MCF 10A (cell line): ENCODE data around the gene NGDN. TPM values are rescaled to one million over a fixed set of nuclear protein-coding genes. Genes with fewer than 3 reads are reported as not detected.

Experiments used
- BruUV-seq: library from RNA; stranded (reverse); fragments of 400-500 nt; replicated peaks from 2 replicates; lab custom pipeline; 2021; lab: Mats Ljungman, UMichigan
- CTCF ChIA-PET: fragments of 300-600 bp; sonication (Branson Sonifier 250); formaldehyde crosslinking; extraction: SDS; loops from one replicate; lab custom pipeline; 2021; ENCODE audit warnings: antibody characterized with exemption, inconsistent platforms; lab: Yijun Ruan, JAX
- POLR2A ChIA-PET: fragments of 300-600, 350-650 bp; sonication (Branson Sonifier 250); formaldehyde crosslinking; extraction: SDS; loops from one replicate; lab custom pipeline; 2020; ENCODE audit warnings: antibody characterized with exemption, inconsistent platforms; lab: Yijun Ruan, JAX
- DNase-seq: peaks from one replicate; pipeline ENCODE4 v3.0.0-alpha.2; 2018; ENCODE audit not compliant: unreplicated experiment
- H3K27ac Mint-ChIP-seq: one replicate; pipeline ENCODE4 v1.8.0; 2022; ENCODE audit warnings: mild to moderate bottlenecking, low read depth, mixed read lengths; ENCODE audit not compliant: unreplicated experiment
- H3K27me3 Mint-ChIP-seq: one replicate; pipeline ENCODE4 v1.8.0; 2022; ENCODE audit warnings: mixed read lengths; ENCODE audit not compliant: insufficient read depth, unreplicated experiment
- H3K36me3 Mint-ChIP-seq: one replicate; pipeline ENCODE4 v1.8.0; 2022; ENCODE audit warnings: mild to moderate bottlenecking, moderate library complexity, mixed read lengths; ENCODE audit not compliant: insufficient read depth, unreplicated experiment
- H3K4me1 Mint-ChIP-seq: one replicate; pipeline ENCODE4 v1.8.0; 2022; ENCODE audit warnings: mixed read lengths; ENCODE audit not compliant: insufficient read depth, unreplicated experiment
- H3K4me3 Mint-ChIP-seq: one replicate; pipeline ENCODE4 v1.8.0; 2022; ENCODE audit warnings: mild to moderate bottlenecking, moderate library complexity, mixed read lengths; ENCODE audit not compliant: unreplicated experiment
- H3K9me3 Mint-ChIP-seq: one replicate; pipeline ENCODE4 v1.8.0; 2022; ENCODE audit warnings: mixed read lengths; ENCODE audit not compliant: unreplicated experiment
- intact Hi-C: fragments of 100-400 bp; cut with micrococcal nuclease; formaldehyde crosslinking; loops from 2 replicates; pipeline ENCODE4 v1.14.1; 2022
- total RNA-seq: library from RNA; stranded (reverse); gene quantifications from 2 replicates; pipeline ENCODE4 v1.2.3, GENCODE V29; 2022
- TF ChIP-seq, protein P1 (sequence below): fragments of 200-600 bp; IDR thresholded peaks from one replicate; pipeline ENCODE4 v1.8.0; 2022; ENCODE audit warnings: antibody characterized with exemption, mild to moderate bottlenecking; ENCODE audit not compliant: unreplicated experiment

Gene NGDN
- total RNA-seq, 1 experiment from 2014 or later: 46.8 TPM

DNA sequence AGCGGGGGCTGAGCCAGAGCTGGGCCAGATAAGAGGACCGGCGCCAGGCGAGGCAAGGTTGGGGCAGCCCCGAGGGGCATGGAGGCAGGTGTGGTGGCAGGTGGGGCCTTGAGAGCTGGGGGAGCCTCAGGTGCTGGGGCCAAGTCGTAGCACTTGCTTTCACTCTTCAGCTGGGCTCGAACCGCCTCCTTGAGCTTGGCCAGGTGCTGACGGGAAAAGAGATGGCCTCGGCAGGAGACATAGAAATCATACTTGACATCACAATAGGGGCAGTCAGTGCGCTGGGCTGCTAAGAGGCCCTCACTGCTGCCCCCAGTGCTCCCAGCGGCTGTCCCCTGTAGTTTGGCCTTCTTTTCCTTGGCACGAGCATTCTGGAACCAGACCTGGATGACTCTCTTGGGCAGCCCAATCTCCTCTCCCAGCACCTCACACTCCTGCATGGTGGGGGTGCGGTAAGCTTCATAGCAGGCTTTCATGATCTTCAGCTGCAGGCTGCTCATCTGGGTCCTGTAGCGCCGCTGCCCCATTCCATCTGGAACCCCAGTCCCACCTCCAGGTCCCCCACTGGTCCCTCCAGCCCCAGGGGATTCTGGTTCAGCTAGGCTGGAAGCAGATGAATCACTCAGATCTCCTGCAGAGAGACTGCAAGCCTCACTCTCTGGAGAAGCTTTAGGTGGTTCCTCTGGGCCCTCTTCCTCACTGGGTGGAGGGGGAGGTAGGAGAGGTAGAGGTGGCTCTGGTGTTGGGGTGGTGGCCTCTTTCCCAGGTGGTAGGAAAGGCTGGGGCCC lies 53.9 kb downstream of the NGDN start:
- no peak overlapping the region for H3K27ac Mint-ChIP-seq
- DNase-seq: no peak
- H3K9me3 Mint-ChIP-seq: no peaks in the 10 kb centered on the region
- intact Hi-C loops: no loop called here
- no peak overlapping the region for H3K4me3 Mint-ChIP-seq
- POLR2A ChIA-PET: interaction anchor here (0.6 kb wide), 3 partner anchors 43 to 1306 kb away, joined by 3 read pairs; no protein-coding TSS in a partner anchor
- BruUV-seq: no TSS peak
- CTCF ChIA-PET: interaction anchor here (0.7 to 1.0 kb wide), 2 partner anchors 28 to 45 kb away, joined by 3 to 6 read pairs; no protein-coding TSS in a partner anchor
- H3K4me1 Mint-ChIP-seq: no peaks in the 10 kb centered on the region
- TF ChIP-seq, protein P1, sequence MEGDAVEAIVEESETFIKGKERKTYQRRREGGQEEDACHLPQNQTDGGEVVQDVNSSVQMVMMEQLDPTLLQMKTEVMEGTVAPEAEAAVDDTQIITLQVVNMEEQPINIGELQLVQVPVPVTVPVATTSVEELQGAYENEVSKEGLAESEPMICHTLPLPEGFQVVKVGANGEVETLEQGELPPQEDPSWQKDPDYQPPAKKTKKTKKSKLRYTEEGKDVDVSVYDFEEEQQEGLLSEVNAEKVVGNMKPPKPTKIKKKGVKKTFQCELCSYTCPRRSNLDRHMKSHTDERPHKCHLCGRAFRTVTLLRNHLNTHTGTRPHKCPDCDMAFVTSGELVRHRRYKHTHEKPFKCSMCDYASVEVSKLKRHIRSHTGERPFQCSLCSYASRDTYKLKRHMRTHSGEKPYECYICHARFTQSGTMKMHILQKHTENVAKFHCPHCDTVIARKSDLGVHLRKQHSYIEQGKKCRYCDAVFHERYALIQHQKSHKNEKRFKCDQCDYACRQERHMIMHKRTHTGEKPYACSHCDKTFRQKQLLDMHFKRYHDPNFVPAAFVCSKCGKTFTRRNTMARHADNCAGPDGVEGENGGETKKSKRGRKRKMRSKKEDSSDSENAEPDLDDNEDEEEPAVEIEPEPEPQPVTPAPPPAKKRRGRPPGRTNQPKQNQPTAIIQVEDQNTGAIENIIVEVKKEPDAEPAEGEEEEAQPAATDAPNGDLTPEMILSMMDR: no peak
- H3K27me3 Mint-ChIP-seq: no peaks in the 10 kb centered on the region
- H3K36me3 Mint-ChIP-seq: peaks cover 14% of the 10 kb centered on the region

DNA sequence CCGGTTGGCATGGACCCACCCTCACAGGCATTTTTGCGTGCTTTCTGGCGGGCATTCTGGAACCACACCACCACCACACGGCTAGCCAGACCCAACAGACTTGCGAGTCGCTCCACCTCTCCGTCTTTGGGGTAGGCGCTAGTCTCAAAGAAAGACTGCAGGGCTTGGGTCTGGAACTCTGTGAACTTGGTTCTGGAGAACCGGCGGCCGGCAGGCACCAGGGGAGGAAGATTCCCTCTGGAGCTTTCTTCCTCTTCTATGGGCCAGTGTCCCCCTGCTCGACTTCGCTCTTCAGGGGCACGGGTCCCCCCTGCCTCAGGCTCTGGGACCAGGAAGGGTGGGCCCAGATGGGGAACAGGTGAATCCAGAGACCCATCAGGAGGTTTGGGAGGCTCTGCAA lies 55.5 kb downstream of the NGDN start:
- TF ChIP-seq, protein P1: no peak
- Mint-ChIP-seq H3K27ac (no peak overlapping the region), H3K9me3 (no peaks in the 10 kb centered on the region), H3K36me3 (peaks cover 14% of the 10 kb centered on the region), H3K4me1 (no peaks in the 10 kb centered on the region), H3K27me3 (no peaks in the 10 kb centered on the region), H3K4me3 (no peak overlapping the region)
- CTCF ChIA-PET: interaction anchor here (0.6 to 1.2 kb wide), 2 partner anchors 15 to 1150 kb away, joined by 4 to 5 read pairs; no protein-coding TSS in a partner anchor
- no TSS peak for BruUV-seq
- POLR2A ChIA-PET: no interaction called here
- intact Hi-C loops: no loop called here
- no peak for DNase-seq

DNA sequence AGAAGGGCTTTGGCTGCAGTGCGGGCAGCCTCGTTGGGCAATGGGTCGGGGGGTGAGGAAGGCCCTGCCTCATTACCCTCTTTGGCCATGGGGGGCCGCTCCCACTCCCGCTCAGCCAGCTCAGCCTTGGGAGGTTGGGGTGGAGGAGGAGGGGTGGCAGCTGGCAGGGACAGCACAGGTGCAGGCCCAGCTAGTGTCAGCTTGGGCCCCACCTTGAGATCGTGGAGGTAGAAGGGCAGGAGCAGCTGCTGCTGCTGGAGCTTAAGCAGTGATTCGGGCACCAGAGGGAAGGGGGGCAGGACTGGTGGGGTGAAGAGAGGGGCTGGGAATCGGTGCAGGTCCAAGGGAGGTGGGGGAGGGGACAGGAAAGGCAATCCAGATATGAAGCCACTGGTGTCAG lies 56.1 kb downstream of the NGDN start:
- DNase-seq: no peak
- POLR2A ChIA-PET: no interaction called here
- intact Hi-C loops: no loop called here
- CTCF ChIA-PET: interaction anchor here (0.7 to 0.9 kb wide), 2 partner anchors 35 to 457 kb away, joined by 4 to 6 read pairs; no protein-coding TSS in a partner anchor
- Mint-ChIP-seq H3K9me3 (no peaks in the 10 kb centered on the region), H3K36me3 (peaks cover 14% of the 10 kb centered on the region), H3K4me3 (no peak overlapping the region), H3K4me1 (no peaks in the 10 kb centered on the region), H3K27ac (no peak overlapping the region), H3K27me3 (no peaks in the 10 kb centered on the region)
- TF ChIP-seq, protein P1: no peak
- no TSS peak for BruUV-seq

Other genes with a start within 250 kb of the NGDN start
- gene RNF212B, start 231.8 kb upstream of the NGDN start, total RNA-seq: not detected in 2 replicates
- gene HOMEZ, start 183.6 kb upstream of the NGDN start, total RNA-seq: 6.6 and 9.3 TPM in 2 replicates
- gene PPP1R3E, start 166.8 kb upstream of the NGDN start, total RNA-seq: 7.2 and 7.8 TPM in 2 replicates
- 41.2 and 42.5 TPM in 2 replicates for gene BCL2L2, start 162.9 kb upstream of the NGDN start, total RNA-seq
- 153 and 167 TPM in 2 replicates for gene PABPN1, start 148.2 kb upstream of the NGDN start, total RNA-seq
- not detected in 2 replicates for gene SLC22A17, start 116.8 kb upstream of the NGDN start, total RNA-seq
- not detected in 2 replicates for gene EFS, start 104.5 kb upstream of the NGDN start, total RNA-seq
- not detected in 2 replicates for gene IL25, start 96.9 kb upstream of the NGDN start, total RNA-seq
- gene CMTM5, start 92.7 kb upstream of the NGDN start, total RNA-seq: not detected in 2 replicates
- not detected in 2 replicates for gene MYH6, start 61.4 kb upstream of the NGDN start, total RNA-seq
- not detected in 2 replicates for gene MYH7, start 34.0 kb upstream of the NGDN start, total RNA-seq
- 1.8 and 2.1 TPM in 2 replicates for gene ZFHX2, start 82.1 kb downstream of the NGDN start, total RNA-seq
- 16.8 and 22.4 TPM in 2 replicates for gene THTPA, start 86.6 kb downstream of the NGDN start, total RNA-seq
- 89.2 and 95.7 TPM in 2 replicates for gene AP1G2, start 98.1 kb downstream of the NGDN start, total RNA-seq
- not detected in 2 replicates for gene JPH4, start 109.1 kb downstream of the NGDN start, total RNA-seq
- gene DHRS2, start 166.7 kb downstream of the NGDN start, total RNA-seq: 0.27 and 1.1 TPM in 2 replicates